CD4-positive, alpha-beta T cell (primary cell): ENCODE data around the gene GAPDH. TPM values are rescaled to one million over a fixed set of nuclear protein-coding genes. Genes with fewer than 3 reads are reported as not detected.
"Not testable (repeated sequence)": the region's sequence is repeated elsewhere in the genome, so short reads cannot be mapped to it uniquely, and the experiment has no call there.

Experiments used
- ATAC-seq: fragments of 200-7000 bp; cut with Tn5 transposase; one replicate; pipeline ENCODE4 v1.10.0; 2022; ENCODE audit warnings: mild to moderate bottlenecking; ENCODE audit not compliant: poor library complexity
- CTCF ChIA-PET: fragments of 350-600 bp; sonication (Branson Sonifier 250); formaldehyde crosslinking; loops from one replicate; lab custom pipeline; 2021; ENCODE audit warnings: antibody characterized with exemption, inconsistent platforms; lab: Charles Lee
- POLR2A ChIA-PET: fragments of 350-600 bp; sonication (Branson Sonifier 250); formaldehyde crosslinking; loops from one replicate; lab custom pipeline; 2021; ENCODE audit warnings: antibody characterized with exemption, inconsistent platforms; lab: Charles Lee
- DNase-seq, 14 experiments: peaks; one replicate each; pipeline ENCODE4 v3.0.0-alpha.2; 2013 to 2020; ENCODE audit warnings: mixed read lengths in 2 of 14
- H3K27ac ChIP-seq, 2 donors: one replicate each; pipeline versions ENCODE4 v1.5.1 to v1.7.0; 2013; ENCODE audit warnings: low read length in 2 of 2, low read depth in 1 of 2, mild to moderate bottlenecking in 1 of 2
- H3K27me3 ChIP-seq, 2 experiments: 1 replicate in 1 of 2; 2 replicates in 1 of 2; pipeline versions ENCODE4 v1.6.1 to v1.7.0; 2013; ENCODE audit warnings: low read length in 2 of 2, control low read depth in 1 of 2, mild to moderate bottlenecking in 1 of 2, moderate library complexity in 1 of 2; ENCODE audit not compliant: insufficient read depth in 2 of 2, control insufficient read depth in 1 of 2
- H3K36me3 ChIP-seq: one replicate; pipeline ENCODE4 v1.6.1; 2013; ENCODE audit warnings: low read length, control low read depth; ENCODE audit not compliant: insufficient read depth
- H3K4me1 ChIP-seq: one replicate; pipeline ENCODE4 v1.6.1; 2013; ENCODE audit warnings: low read length, control low read depth; ENCODE audit not compliant: insufficient read depth
- H3K4me3 ChIP-seq: one replicate; pipeline ENCODE4 v1.5.1; 2013; ENCODE audit warnings: mild to moderate bottlenecking, low read length, moderate library complexity
- H3K9me3 ChIP-seq, 2 experiments: 1 replicate in 1 of 2; 2 replicates in 1 of 2; pipeline versions ENCODE4 v1.6.1 to v1.7.0; 2013; ENCODE audit warnings: low read length in 2 of 2, mild to moderate bottlenecking in 2 of 2, control low read depth in 1 of 2, moderate library complexity in 1 of 2; ENCODE audit not compliant: control insufficient read depth in 1 of 2, insufficient read depth in 1 of 2
- H3K27ac Mint-ChIP-seq: one replicate; pipeline ENCODE4 v1.8.0; 2020; ENCODE audit warnings: mixed read lengths
- H3K27me3 Mint-ChIP-seq: one replicate; pipeline ENCODE4 v1.8.0; 2021; ENCODE audit warnings: mixed read lengths
- H3K36me3 Mint-ChIP-seq: one replicate; pipeline ENCODE4 v1.8.0; 2021; ENCODE audit warnings: low read depth, mixed read lengths
- H3K4me1 Mint-ChIP-seq: one replicate; pipeline ENCODE4 v1.8.0; 2021; ENCODE audit warnings: low read depth, mixed read lengths
- H3K4me3 Mint-ChIP-seq: one replicate; pipeline ENCODE4 v1.8.0; 2020; ENCODE audit warnings: mild to moderate bottlenecking, mixed read lengths
- H3K9me3 Mint-ChIP-seq: one replicate; pipeline ENCODE4 v1.8.0; 2020; ENCODE audit warnings: mixed read lengths
- intact Hi-C, 2 experiments: fragments of 100-400 bp; cut with DNase I in 1 of 2; cut with micrococcal nuclease in 1 of 2; formaldehyde crosslinking; loops; one replicate each; pipeline versions ENCODE4 v1.15.1 to v1.9.0; 2023 to 2025; cut with DNase I, micrococcal nuclease
- polyA plus RNA-seq, 2 donors: library from polyadenylated mRNA; unstranded; fragments of 120-200 nt; gene quantifications; one replicate each; pipeline ENCODE4 v1.2.1, GENCODE V29; 2013
- total RNA-seq, 174 experiments: library from RNA in 2 of 174; stranded (reverse) in 2 of 174; gene quantifications; one replicate each; pipeline ENCODE4 v1.2.3 and lab custom pipeline; 2021 to 2026
- TF ChIP-seq, protein P1 (sequence below): fragments of 200-600 bp; IDR thresholded peaks from one replicate; pipeline ENCODE4 v1.8.0; 2022; ENCODE audit warnings: antibody characterized with exemption, mild to moderate bottlenecking

The GAPDH gene
- 100 to 1,000 TPM; 498 to 508 TPM for total RNA-seq
- 1,183 TPM for polyA plus RNA-seq (2013, experiment 1 of 2)
- 1,317 TPM for polyA plus RNA-seq (2013, experiment 2 of 2)
- total RNA-seq (lab: John Stamatoyannopoulos, UW): 294 to 6,995 (median 620) reads per million in 172 experiments

- Histone ChIP-seq H3K27me3 (no peaks in the 10 kb centered on the region), H3K4me1 (peaks cover 64% of the 10 kb centered on the region), H3K4me3 (peak within 1 kb of the TSS; percentile 88), H3K9me3 (peaks cover 0 to 4% of the 10 kb centered on the region in 2 experiments), H3K27ac (peak within 1 kb of the TSS; percentile 91 to 93), H3K36me3 (peaks cover 56% of the 10 kb centered on the region)
- peaks cover 84% of the 10 kb centered on the region for H3K36me3 Mint-ChIP-seq
- no peaks in the 10 kb centered on the region for H3K9me3 Mint-ChIP-seq
- DNase-seq (peak in 12 of 14 experiments; percentile 69 to 93 (median 81)), ATAC-seq (peak; percentile 6)
- H3K27ac Mint-ChIP-seq: peak within 1 kb of the TSS; percentile 90
- H3K27me3 Mint-ChIP-seq: no peaks in the 10 kb centered on the region
- CTCF ChIA-PET: interaction anchor here (0.9 to 1.4 kb wide), 3 partner anchors 20 to 211 kb away, joined by 3 read pairs; no protein-coding TSS in a partner anchor
- H3K4me3 Mint-ChIP-seq: peak within 1 kb of the TSS; percentile 96
- peaks cover 53% of the 10 kb centered on the region for H3K4me1 Mint-ChIP-seq
- POLR2A ChIA-PET: interaction anchor here (0.7 to 6.5 kb wide), 19 partner anchors 18 to 425 kb away, joined by 3 to 58 read pairs (median 6); partner anchors contain the start of genes C12orf57, CD27, COPS7A and MRPL51
- intact Hi-C loops: loop anchor here (1.0 to 2.0 kb wide), 4 partner anchors 40 to 193 kb away; partner anchors contain the start of genes MRPL51 (in 1 of the 2), NCAPD2 (in 1 of the 2) and VAMP1 (in 1 of the 2)
- TF ChIP-seq, protein P1, sequence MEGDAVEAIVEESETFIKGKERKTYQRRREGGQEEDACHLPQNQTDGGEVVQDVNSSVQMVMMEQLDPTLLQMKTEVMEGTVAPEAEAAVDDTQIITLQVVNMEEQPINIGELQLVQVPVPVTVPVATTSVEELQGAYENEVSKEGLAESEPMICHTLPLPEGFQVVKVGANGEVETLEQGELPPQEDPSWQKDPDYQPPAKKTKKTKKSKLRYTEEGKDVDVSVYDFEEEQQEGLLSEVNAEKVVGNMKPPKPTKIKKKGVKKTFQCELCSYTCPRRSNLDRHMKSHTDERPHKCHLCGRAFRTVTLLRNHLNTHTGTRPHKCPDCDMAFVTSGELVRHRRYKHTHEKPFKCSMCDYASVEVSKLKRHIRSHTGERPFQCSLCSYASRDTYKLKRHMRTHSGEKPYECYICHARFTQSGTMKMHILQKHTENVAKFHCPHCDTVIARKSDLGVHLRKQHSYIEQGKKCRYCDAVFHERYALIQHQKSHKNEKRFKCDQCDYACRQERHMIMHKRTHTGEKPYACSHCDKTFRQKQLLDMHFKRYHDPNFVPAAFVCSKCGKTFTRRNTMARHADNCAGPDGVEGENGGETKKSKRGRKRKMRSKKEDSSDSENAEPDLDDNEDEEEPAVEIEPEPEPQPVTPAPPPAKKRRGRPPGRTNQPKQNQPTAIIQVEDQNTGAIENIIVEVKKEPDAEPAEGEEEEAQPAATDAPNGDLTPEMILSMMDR: no peak
These were observed at the start of gene GAPDH for GRCh38 chr12:6533923-6534694. Gene GAPDH, plus strand, starts transcription at chr12:6534517. Its CDS starts 316 bp downstream, at chr12:6534833.

- CTCF ChIA-PET: no interaction called here
- no peak overlapping the region for H3K4me3 Mint-ChIP-seq
- H3K27ac Mint-ChIP-seq: no peak overlapping the region
- ATAC-seq: no peak
- no peaks in the 10 kb centered on the region for H3K27me3 Mint-ChIP-seq
- H3K9me3 Mint-ChIP-seq: no peaks in the 10 kb centered on the region
- TF ChIP-seq, protein P1: no peak
- POLR2A ChIA-PET: interaction anchor here (0.9 to 1.2 kb wide), 2 partner anchors 18 to 26 kb away, joined by 3 read pairs; partner anchors contain the start of gene VAMP1
- Histone ChIP-seq H3K36me3 (peaks cover 14% of the 10 kb centered on the region), H3K9me3 (no peaks in the 10 kb centered on the region), H3K4me1 (peaks cover 10% of the 10 kb centered on the region), H3K27ac (no peak overlapping the region), H3K4me3 (no peak overlapping the region), H3K27me3 (no peaks in the 10 kb centered on the region)
- intact Hi-C loops: no loop called here
- peaks cover 16% of the 10 kb centered on the region for H3K4me1 Mint-ChIP-seq
- no peak for DNase-seq
- H3K36me3 Mint-ChIP-seq: peaks cover 18% of the 10 kb centered on the region
These were observed 46.1 kb upstream of the GAPDH start for GRCh38 chr12:6488240-6488639.

DNA sequence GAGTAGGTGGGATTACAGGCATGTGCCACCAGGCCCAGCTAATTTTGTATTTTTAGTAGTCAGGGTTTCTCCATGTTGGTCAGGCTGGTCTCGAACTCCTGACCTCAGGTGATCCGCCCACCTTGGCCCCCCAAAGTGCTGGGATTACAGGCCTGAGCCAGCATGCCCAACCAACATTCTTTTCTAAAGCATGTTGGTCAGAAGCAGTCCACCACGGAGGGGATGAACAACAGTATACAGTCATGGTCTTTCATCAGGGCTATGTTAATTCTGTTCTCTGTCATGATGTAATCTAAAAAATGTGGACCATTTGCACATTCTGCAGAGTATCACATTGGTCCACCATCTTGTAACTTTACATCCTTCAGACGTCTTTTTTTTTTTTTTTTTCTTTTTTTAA is 44.9 kb upstream of the GAPDH start:
- ChIA-PET CTCF (interaction anchor here (0.6 to 1.1 kb wide), 2 partner anchors 15 to 69 kb away, joined by 3 read pairs; no protein-coding TSS in a partner anchor), POLR2A (interaction anchor here (0.5 to 2.3 kb wide), 3 partner anchors 19 to 28 kb away, joined by 3 to 8 read pairs (median 3); partner anchors contain the start of gene VAMP1)
- Histone ChIP-seq H3K27me3 (no peaks in the 10 kb centered on the region), H3K36me3 (peaks cover 14% of the 10 kb centered on the region), H3K27ac (no peak overlapping the region), H3K4me1 (peaks cover 11% of the 10 kb centered on the region), H3K9me3 (no peaks in the 10 kb centered on the region), H3K4me3 (no peak overlapping the region)
- intact Hi-C loops: no loop called here
- no peak overlapping the region for H3K4me3 Mint-ChIP-seq
- TF ChIP-seq, protein P1: no peak
- no peaks in the 10 kb centered on the region for H3K9me3 Mint-ChIP-seq
- no peaks in the 10 kb centered on the region for H3K27me3 Mint-ChIP-seq
- peaks cover 23% of the 10 kb centered on the region for H3K4me1 Mint-ChIP-seq
- ATAC-seq: no peak
- H3K36me3 Mint-ChIP-seq: peaks cover 28% of the 10 kb centered on the region
- DNase-seq: no peak
- H3K27ac Mint-ChIP-seq: no peak overlapping the region

DNA sequence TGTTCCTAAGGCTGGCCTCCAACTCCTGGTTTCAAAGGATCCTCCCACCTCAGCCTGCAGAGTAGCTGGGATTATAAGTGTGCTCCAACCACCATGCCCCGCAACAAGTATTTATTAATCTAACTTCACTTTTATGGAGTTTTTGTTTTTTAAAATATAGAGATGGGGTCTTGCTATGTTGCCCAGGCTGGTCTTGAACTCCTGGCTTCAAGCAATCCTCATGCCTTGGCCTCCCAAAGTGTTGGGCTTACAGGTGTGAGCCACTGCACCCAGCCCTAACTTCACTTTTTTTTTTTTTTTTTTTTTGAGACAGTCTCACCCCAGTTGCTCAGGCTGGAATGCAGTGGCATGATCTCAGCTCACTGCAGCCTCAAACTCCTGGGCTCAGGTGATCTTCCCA is 43.6 kb upstream of the GAPDH start:
- ATAC-seq, H3K27ac ChIP-seq, H3K9me3 Mint-ChIP-seq, H3K9me3 ChIP-seq, H3K4me3 ChIP-seq, H3K27ac Mint-ChIP-seq, H3K4me3 Mint-ChIP-seq, H3K27me3 Mint-ChIP-seq, DNase-seq, H3K27me3 ChIP-seq: not testable (repeated sequence)
- intact Hi-C loops: loop anchor here in 1 of 2 experiments (5.0 kb wide), 1 partner anchor 172 kb away; the partner anchor contains the start of gene ING4
- Histone ChIP-seq H3K4me1 (peaks cover 23% of the 10 kb centered on the region), H3K36me3 (peaks cover 14% of the 10 kb centered on the region)
- H3K36me3 Mint-ChIP-seq: peaks cover 29% of the 10 kb centered on the region
- peaks cover 35% of the 10 kb centered on the region for H3K4me1 Mint-ChIP-seq
- CTCF ChIA-PET: interaction anchor here (0.8 to 1.1 kb wide), 3 partner anchors 20 to 67 kb away, joined by 3 to 4 read pairs (median 3); partner anchors contain the start of gene VAMP1
- POLR2A ChIA-PET: interaction anchor here (0.7 to 2.3 kb wide), 3 partner anchors 15 to 29 kb away, joined by 3 to 8 read pairs (median 5); partner anchors contain the start of gene VAMP1
